GM12878 (cell line): ENCODE data around the gene SLC38A9. TPM values are rescaled to one million over a fixed set of nuclear protein-coding genes. Genes with fewer than 3 reads are reported as not detected.

Experiments
- ATAC-seq: fragments of 200-7000 bp; cut with Tn5 transposase; 3 replicates; pipeline ENCODE4 v1.9.1; 2020; ENCODE audit warnings: mild to moderate bottlenecking, moderate library complexity
- BruUV-seq: library from RNA; stranded (reverse); fragments of 400-500 nt; replicated peaks from 2 replicates; lab custom pipeline; 2021; lab: Mats Ljungman, UMichigan
- CTCF ChIA-PET: fragments of 300-600 bp; sonication (Branson Sonifier 250); formaldehyde crosslinking; extraction: SDS; loops from one replicate; lab custom pipeline; 2021; ENCODE audit warnings: inconsistent platforms; lab: Yijun Ruan, JAX
- POLR2A ChIA-PET: fragments of 350-600 bp; formaldehyde crosslinking; extraction: SDS; loops from one replicate; lab custom pipeline; 2021; ENCODE audit warnings: inconsistent platforms; lab: Charles Lee
- RAD21 ChIA-PET: fragments of 300-600 bp; sonication (Branson Sonifier 250); formaldehyde crosslinking; loops from one replicate; lab custom pipeline; 2023; ENCODE audit warnings: antibody characterized with exemption; ENCODE audit not compliant: unreplicated experiment; lab: Charles Lee
- SMC1A ChIA-PET: fragments of 300-600 bp; sonication (Branson Sonifier 250); formaldehyde crosslinking; loops from one replicate; lab custom pipeline; 2023; ENCODE audit not compliant: unreplicated experiment, uncharacterized antibody; lab: Charles Lee
- DNase-seq: peaks from one replicate; pipeline ENCODE4 v3.0.0-alpha.2; 2011; ENCODE audit warnings: low read depth, low spot score
- FAIRE-seq: peaks from 3 replicates; lab custom pipeline; 2011; peaks lifted over from hg19 to GRCh38; lab: Jason Lieb, UNC
- H2AFZ ChIP-seq: 2 replicates; pipeline ENCODE4 v1.6.0; 2011; ENCODE audit warnings: low read depth, low read length, control low read depth; ENCODE audit not compliant: control insufficient read depth
- H3K27ac ChIP-seq: 2 replicates; pipeline ENCODE4 v1.5.1; 2011; ENCODE audit warnings: control low read depth; ENCODE audit not compliant: control insufficient read depth, insufficient read depth
- H3K27me3 ChIP-seq, 2 experiments: replicated peaks in 1 of 2; 2 replicates each; pipeline versions ENCODE4 v1.6.0 to v1.6.1; 2011; ENCODE audit warnings: low read length in 1 of 2; ENCODE audit not compliant: control insufficient read depth in 2 of 2, insufficient read depth in 2 of 2
- H3K36me3 ChIP-seq, 2 experiments: 2 replicates each; pipeline ENCODE4 v1.5.1; 2011; ENCODE audit warnings: low read length in 1 of 2; ENCODE audit not compliant: control insufficient read depth in 2 of 2, insufficient read depth in 2 of 2
- H3K4me1 ChIP-seq: 2 replicates; pipeline ENCODE4 v1.6.1; 2011; ENCODE audit warnings: mild to moderate bottlenecking, low read length, moderate library complexity, mixed read lengths; ENCODE audit not compliant: control insufficient read depth, insufficient read depth
- H3K4me2 ChIP-seq: 2 replicates; pipeline ENCODE4 v1.6.0; 2011; ENCODE audit warnings: control low read depth; ENCODE audit not compliant: control insufficient read depth, insufficient read depth
- H3K4me3 ChIP-seq: fragments of 200-600 bp; sonication (generic); 2 replicates; pipeline ENCODE4 v1.5.1; 2016
- H3K79me2 ChIP-seq: 2 replicates; pipeline ENCODE4 v1.6.0; 2011; ENCODE audit warnings: low read length; ENCODE audit not compliant: control insufficient read depth, insufficient read depth
- H3K9ac ChIP-seq: 2 replicates; pipeline ENCODE4 v1.8.0; 2011; ENCODE audit warnings: low read length, control low read depth, mixed read lengths; ENCODE audit not compliant: control insufficient read depth, insufficient read depth
- H3K9me3 ChIP-seq: replicated peaks from 3 replicates; pipeline ENCODE4 v1.5.1; 2011; ENCODE audit warnings: mild to moderate bottlenecking, low read length; ENCODE audit not compliant: control insufficient read depth, insufficient read depth
- H4K20me1 ChIP-seq: 2 replicates; pipeline ENCODE4 v1.6.0; 2011; ENCODE audit not compliant: control insufficient read depth, insufficient read depth
- CBFB ChIP-seq: IDR thresholded peaks from 2 replicates; pipeline ENCODE4 v1.6.1; 2016; ENCODE audit warnings: antibody characterized with exemption, low read depth
- CTCF ChIP-seq, 3 experiments: IDR thresholded peaks in 2 of 3; conservative IDR thresholded peaks in 1 of 3; 2 replicates each; pipeline ENCODE4 v1.5.1; 2011; ENCODE audit warnings: low read depth in 3 of 3, low read length in 3 of 3, mild to moderate bottlenecking in 3 of 3, control low read depth in 2 of 3, moderate library complexity in 2 of 3, inconsistent platforms in 1 of 3, mixed read lengths in 1 of 3; ENCODE audit not compliant: control insufficient read depth in 2 of 3, insufficient read depth in 1 of 3; ENCODE audit errors: extremely low read depth in 1 of 3
- NRF1 ChIP-seq: conservative IDR thresholded peaks from 2 replicates; pipeline ENCODE4 v1.6.1; 2011; ENCODE audit warnings: mild to moderate bottlenecking, low read depth, low read length, improper control_type of control experiment
- RAD21 ChIP-seq: IDR thresholded peaks from 2 replicates; pipeline ENCODE4 v1.6.1; 2011; ENCODE audit warnings: mild to moderate bottlenecking, low read depth, low read length, moderate library complexity; ENCODE audit not compliant: insufficient read depth
- REST ChIP-seq: IDR thresholded peaks from 2 replicates; pipeline ENCODE4 v1.6.1; 2012; ENCODE audit warnings: mild to moderate bottlenecking, low read depth, low read length
- RUNX3 ChIP-seq: IDR thresholded peaks from 2 replicates; pipeline ENCODE4 v1.6.1; 2012; ENCODE audit warnings: low read length, inconsistent platforms
- SMC3 ChIP-seq: IDR thresholded peaks from 2 replicates; pipeline ENCODE4 v1.6.1; 2011; ENCODE audit warnings: low read length, improper control_type of control experiment, borderline replicate concordance
- WGBS: methylation state at CpG from one replicate; pipeline ENCODE4 v1.1.6; 2016; ENCODE audit warnings: low lambda C conversion rate; ENCODE audit not compliant: insufficient replicate concordance, insufficient coverage; ENCODE audit errors: missing lambda C conversion rate; 5-methylcytosine and 5-hydroxymethylcytosine counted together
- in situ Hi-C: fragments of 300-500 bp; cut with MboI; formaldehyde crosslinking; loops from 9 replicates; pipeline ENCODE4 v1.14.3; 2018; ENCODE audit warnings: mixed read lengths
- intact Hi-C: fragments of 100-400 bp; cut with micrococcal nuclease; formaldehyde crosslinking; loops from one replicate; pipeline ENCODE4 v1.14.2; 2022; ENCODE audit not compliant: unreplicated experiment
- polyA plus RNA-seq, 11 experiments: library from polyadenylated mRNA; depleted of rRNA in 4 of 11; unstranded in 6 of 11; stranded (reverse) in 5 of 11; fragments of >200 nt; fragmentation: Nextera tagmentation in 4 of 11; fragmentation: Illumina TruSeq in 1 of 11; extraction: Ambion mirVana in 4 of 11; extraction: Trizol in 1 of 11; gene quantifications; 1 replicate in 1 of 11; 2 replicates in 10 of 11; pipeline versions ENCODE4 v1.2.1 to v1.2.3, GENCODE V29; 2011 to 2016; ENCODE audit warnings: inconsistent platforms in 2 of 11, missing spikeins in 2 of 11, low read depth in 1 of 11
- total RNA-seq, 4 experiments: library from RNA; depleted of rRNA in 3 of 4; stranded (reverse); fragments of >200 nt in 3 of 4; fragmentation: Illumina TruSeq in 1 of 4; extraction: Trizol in 1 of 4; gene quantifications; 2 replicates each; pipeline versions ENCODE4 v1.2.1 to v1.2.3, GENCODE V29; 2013 to 2021

SLC38A9 gene
- total and polyA plus RNA-seq, 10 of the 15 experiments (the other 5 are each of a cell fraction or from before 2014, with no cell fraction given) = 8.5 to 35.1 (median 23.0) TPM

GRCh38 chr5:55691265-55692105 lies 20.6 kb downstream of the SLC38A9 start:
- no peak for DNase-seq
- no peak overlapping the region for H3K27ac ChIP-seq
- H3K79me2 ChIP-seq = no peaks in the 10 kb centered on the region
- CTCF ChIA-PET = interaction anchor here (0.5 to 2.6 kb wide), 43 partner anchors 10 to 520 kb away, joined by 3 to 31 read pairs (median 4); partner anchors contain the start of genes CDC20B, DHX29 and MTREX
- no peak overlapping the region for H3K9ac ChIP-seq
- no TSS peak for BruUV-seq
- H3K36me3 ChIP-seq = no peaks in the 10 kb centered on the region
- TF ChIP-seq NRF1 (no peak), RUNX3 (peak; percentile 86), CBFB (peak; percentile 60; the same call in 1 of the 2 replicates), SMC3 (peak; percentile 59), CTCF (IDR thresholded peaks at IDR 0.05 in 2 of 3, conservative IDR thresholded peaks at IDR 0.05 in 1 of 3; ENCODE audit: control insufficient read depth in 2 of 3, extremely low read depth in 1 of 3, insufficient read depth in 1 of 3, low read depth in 3 of 3, low read length in 3 of 3) (peak; percentile 26 to 50 (median 40); a peak in 4 of 6 replicates), REST (no peak), RAD21 (peak; percentile 58)
- TF ChIP-seq, all 136 proteins: peak for 5
- 46% methylated on average over 2 of the region's 2 CpGs for WGBS
- FAIRE-seq (peak; percentile 57), ATAC-seq (peak; percentile 67)
- no peaks in the 10 kb centered on the region for H4K20me1 ChIP-seq
- no peaks in the 10 kb centered on the region for H3K9me3 ChIP-seq
- intact Hi-C loops (loop anchor here (1.0 to 10.0 kb wide), 7 partner anchors 157 to 519 kb away; partner anchors contain the start of genes CDC20B, MCIDAS and PLPP1), in situ Hi-C loops (no loop called here)
- no peaks in the 10 kb centered on the region for H3K27me3 ChIP-seq
- H3K4me1 ChIP-seq = no peaks in the 10 kb centered on the region
- SMC1A ChIA-PET = interaction anchor here (0.6 to 2.1 kb wide), 23 partner anchors 9 to 520 kb away, joined by 3 to 11 read pairs (median 4); no protein-coding TSS in a partner anchor
- POLR2A ChIA-PET = no interaction called here
- no peak overlapping the region for H3K4me3 ChIP-seq
- RAD21 ChIA-PET = interaction anchor here (0.6 to 2.1 kb wide), 17 partner anchors 10 to 519 kb away, joined by 3 to 16 read pairs (median 4); no protein-coding TSS in a partner anchor
- H3K4me2 ChIP-seq = no peak overlapping the region
- H2AFZ ChIP-seq = no peak overlapping the region
